IPS DF 6.9 (cell line): ENCODE measurements around the gene AGPAT4.

Experiments used
- DNase-seq: peaks from one replicate; pipeline ENCODE4 v3.0.0-alpha.2; 2013; ENCODE audit warnings: low read depth, low spot score
- H3K27ac ChIP-seq: one replicate; pipeline ENCODE4 v1.5.1; 2013; ENCODE audit warnings: low read length, control low read depth
- H3K27me3 ChIP-seq: 2 replicates; pipeline ENCODE4 v1.6.1; 2013; ENCODE audit warnings: mild to moderate bottlenecking, low read length; ENCODE audit not compliant: control insufficient read depth, insufficient read depth
- H3K36me3 ChIP-seq: 2 replicates; pipeline ENCODE4 v1.6.1; 2013; ENCODE audit warnings: low read length; ENCODE audit not compliant: control insufficient read depth, insufficient read depth
- H3K4me1 ChIP-seq: 2 replicates; pipeline ENCODE4 v1.6.1; 2013; ENCODE audit warnings: low read length; ENCODE audit not compliant: control insufficient read depth, insufficient read depth
- H3K4me3 ChIP-seq: 2 replicates; pipeline ENCODE4 v1.5.1; 2013; ENCODE audit warnings: mild to moderate bottlenecking, low read length
- H3K9me3 ChIP-seq: 2 replicates; pipeline ENCODE4 v1.6.1; 2013; ENCODE audit warnings: low read length, inconsistent platforms; ENCODE audit not compliant: control insufficient read depth, insufficient read depth
- WGBS: extraction: QIAGEN DNeasy Blood & Tissue Kit; methylation state at CpG from one replicate; pipeline ENCODE4 v1.1.7; 2013; ENCODE audit warnings: mixed read lengths, missing lambda C conversion rate; ENCODE audit not compliant: insufficient read length, insufficient coverage; 5-methylcytosine and 5-hydroxymethylcytosine counted together

AGPAT4 gene

GRCh38 chr6:161080263-161080970 is 193.4 kb downstream of the AGPAT4 start:
- no peaks in the 10 kb centered on the region for H3K4me1 ChIP-seq
- H3K27ac ChIP-seq: no peak overlapping the region
- H3K4me3 ChIP-seq: no peak overlapping the region
- no peak for DNase-seq
- H3K9me3 ChIP-seq: no peaks in the 10 kb centered on the region
- peaks cover 5% of the 10 kb centered on the region; the same call in 1 of the 2 replicates for H3K36me3 ChIP-seq
- WGBS: no CpG with 5 or more reads among the region's 12 CpGs
- no peaks in the 10 kb centered on the region for H3K27me3 ChIP-seq
